Measurements from ENCODE around the gene SREBF1.
A peak's percentile ranks its signal among the peaks of the same experiment; 100 is the strongest.

SREBF1 gene

DNA sequence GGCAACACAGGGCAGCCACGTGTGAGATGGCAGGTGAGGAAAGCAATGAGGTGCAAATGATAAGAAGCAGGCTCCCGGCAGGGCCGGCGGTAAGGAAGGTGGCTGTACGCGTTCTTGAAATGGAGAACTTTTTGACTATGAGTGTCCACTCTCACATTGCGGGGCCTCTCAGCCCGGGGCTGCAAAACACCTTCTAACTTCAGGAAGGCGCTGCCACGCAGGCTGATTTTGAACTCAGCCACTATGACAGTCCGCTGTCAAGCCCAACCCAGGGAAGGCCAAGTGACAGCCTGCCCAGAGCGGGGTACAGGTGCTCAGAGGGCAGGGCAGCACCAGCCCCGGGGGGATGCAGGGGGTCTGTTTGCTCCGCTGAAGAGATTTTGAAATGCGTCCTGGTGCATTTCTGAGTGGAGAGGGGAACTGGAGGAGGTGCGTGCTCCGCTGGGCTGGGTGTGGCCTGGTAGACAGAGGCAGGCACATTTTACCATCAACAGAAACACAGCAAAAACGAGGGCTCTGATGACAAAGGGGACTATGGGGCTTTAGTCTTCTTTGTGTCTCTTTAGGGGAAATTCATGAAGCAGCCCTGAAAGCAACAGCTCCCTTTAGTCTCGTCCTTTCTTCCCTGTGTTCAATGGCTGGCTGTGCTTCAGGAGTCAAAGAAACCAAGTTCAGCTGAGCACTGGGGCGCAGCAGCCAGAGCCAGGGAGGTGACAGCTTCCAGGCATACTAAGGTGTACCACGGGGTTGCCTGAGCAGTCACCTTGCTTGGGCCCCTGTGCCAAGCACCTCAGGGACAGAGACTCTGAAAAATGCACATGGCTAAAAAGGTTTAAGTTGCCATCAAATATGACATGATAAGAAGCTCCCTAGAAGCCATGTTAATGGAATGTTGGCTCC, 14.6 kb upstream of the SREBF1 start:
- Histone ChIP-seq H3K9me2 (replicated peaks; ENCODE audit: low read depth, low read length) (no peaks in the 10 kb centered on the region), H4K20me1 (ENCODE audit: insufficient read depth, low read length, poor library complexity, severe bottlenecking) (no peaks in the 10 kb centered on the region), H3K36me3 (ENCODE audit: insufficient read depth, low read length) (no peaks in the 10 kb centered on the region), H3K4me2 (ENCODE audit: low read depth, low read length, poor library complexity, severe bottlenecking) (no peak overlapping the region), H3K27me3 (ENCODE audit: insufficient read depth, low read length, poor library complexity, severe bottlenecking) (no peaks in the 10 kb centered on the region), H3F3A (ENCODE audit: low read depth) (no peaks in the 10 kb centered on the region), H3K9ac (ENCODE audit: low read depth, low read length, poor library complexity, severe bottlenecking) (peak overlapping the region; percentile 42), H3K79me2 (ENCODE audit: insufficient read depth, low read length) (no peaks in the 10 kb centered on the region), H3K4me1 (ENCODE audit: insufficient read depth, low read length, poor library complexity, severe bottlenecking) (peaks cover 21% of the 10 kb centered on the region), H3K4me3 (ENCODE audit: low read length, poor library complexity, severe bottlenecking) (no peak overlapping the region), H3K9me3 (ENCODE audit: insufficient read depth, low read depth, low read length) (no peaks in the 10 kb centered on the region), H2AFZ (ENCODE audit: low read length) (no peak overlapping the region)
- TF ChIP-seq CTCF (conservative IDR thresholded peaks at IDR 0.05; ENCODE audit: low read length) (no peak), EZH2phosphoT487 (IDR thresholded peaks at IDR 0.05; ENCODE audit: borderline replicate concordance) (no peak)

- peak; percentile 53 for TF ChIP-seq CTCF (conservative IDR thresholded peaks at IDR 0.05; ENCODE audit: low read length)
- TF ChIP-seq EZH2phosphoT487 (IDR thresholded peaks at IDR 0.05; ENCODE audit: borderline replicate concordance) = no peak
- Histone ChIP-seq H3K9me3 (ENCODE audit: insufficient read depth, low read depth, low read length) (no peaks in the 10 kb centered on the region), H3K9ac (ENCODE audit: low read depth, low read length, poor library complexity, severe bottlenecking) (peak overlapping the region; percentile 54), H4K20me1 (ENCODE audit: insufficient read depth, low read length, poor library complexity, severe bottlenecking) (no peaks in the 10 kb centered on the region), H3K27me3 (ENCODE audit: insufficient read depth, low read length, poor library complexity, severe bottlenecking) (no peaks in the 10 kb centered on the region), H3K9me2 (replicated peaks; ENCODE audit: low read depth, low read length) (no peaks in the 10 kb centered on the region), H3F3A (ENCODE audit: low read depth) (no peaks in the 10 kb centered on the region), H3K4me1 (ENCODE audit: insufficient read depth, low read length, poor library complexity, severe bottlenecking) (peaks cover 21% of the 10 kb centered on the region), H3K4me2 (ENCODE audit: low read depth, low read length, poor library complexity, severe bottlenecking) (peak overlapping the region; percentile 36), H3K36me3 (ENCODE audit: insufficient read depth, low read length) (no peaks in the 10 kb centered on the region), H3K79me2 (ENCODE audit: insufficient read depth, low read length) (no peaks in the 10 kb centered on the region), H2AFZ (ENCODE audit: low read length) (peak overlapping the region; percentile 12; the same call in 1 of the 2 replicates), H3K4me3 (ENCODE audit: low read length, poor library complexity, severe bottlenecking) (no peak overlapping the region)
Measured at GRCh38 chr17:17849845-17850373, 13.1 kb upstream of the SREBF1 start.

DNA sequence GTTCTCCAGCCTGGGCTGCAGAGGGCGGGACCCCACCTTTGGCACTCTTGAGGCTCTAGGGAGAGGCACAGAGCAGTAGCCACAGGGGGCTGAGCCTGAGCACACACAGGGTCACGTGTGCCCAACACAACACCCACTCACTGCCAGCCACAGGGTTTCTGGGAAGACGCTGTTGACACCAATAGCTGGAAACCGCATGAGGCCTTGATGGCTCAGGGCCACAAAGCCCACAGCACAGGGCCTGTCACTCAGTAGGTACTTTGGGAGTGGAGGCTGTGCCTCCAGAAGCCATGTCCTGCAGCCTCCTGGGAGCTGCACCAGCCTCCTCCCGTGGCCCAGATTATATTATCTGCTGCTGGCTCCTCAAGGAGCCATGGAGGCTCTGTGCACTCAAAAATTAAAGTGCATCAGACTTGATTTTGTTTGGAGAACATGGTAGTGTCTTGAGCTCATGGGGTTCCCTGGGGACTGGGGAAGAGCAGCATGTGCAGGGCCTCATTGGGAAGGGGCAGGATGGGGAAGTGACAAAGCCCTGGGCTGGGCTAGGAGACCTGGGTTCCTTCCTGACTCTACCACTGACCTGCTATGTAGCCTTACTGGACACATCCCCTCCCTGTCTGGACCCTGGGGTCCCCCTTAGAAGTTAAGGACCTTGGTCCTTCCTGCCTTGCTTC, 12.5 kb upstream of the SREBF1 start:
- Histone ChIP-seq H3F3A (ENCODE audit: low read depth) (no peaks in the 10 kb centered on the region), H2AFZ (ENCODE audit: low read length) (no peak overlapping the region), H3K9me2 (replicated peaks; ENCODE audit: low read depth, low read length) (no peaks in the 10 kb centered on the region), H3K9me3 (ENCODE audit: insufficient read depth, low read depth, low read length) (no peaks in the 10 kb centered on the region), H4K20me1 (ENCODE audit: insufficient read depth, low read length, poor library complexity, severe bottlenecking) (no peaks in the 10 kb centered on the region), H3K79me2 (ENCODE audit: insufficient read depth, low read length) (no peaks in the 10 kb centered on the region), H3K4me2 (ENCODE audit: low read depth, low read length, poor library complexity, severe bottlenecking) (peak overlapping the region; percentile 36), H3K4me3 (ENCODE audit: low read length, poor library complexity, severe bottlenecking) (no peak overlapping the region), H3K9ac (ENCODE audit: low read depth, low read length, poor library complexity, severe bottlenecking) (peak overlapping the region; percentile 54), H3K27me3 (ENCODE audit: insufficient read depth, low read length, poor library complexity, severe bottlenecking) (no peaks in the 10 kb centered on the region), H3K4me1 (ENCODE audit: insufficient read depth, low read length, poor library complexity, severe bottlenecking) (peaks cover 21% of the 10 kb centered on the region), H3K36me3 (ENCODE audit: insufficient read depth, low read length) (no peaks in the 10 kb centered on the region)
- TF ChIP-seq EZH2phosphoT487 (IDR thresholded peaks at IDR 0.05; ENCODE audit: borderline replicate concordance) (no peak), CTCF (conservative IDR thresholded peaks at IDR 0.05; ENCODE audit: low read length) (no peak)
